Left ventricle myocardium inferior (tissue), 1 donor: ENCODE data around the gene PNLIP. TPM values are rescaled to one million over a fixed set of nuclear protein-coding genes. Genes with fewer than 3 reads are reported as not detected.

Experiments used
- DNase-seq: peaks from one replicate; pipeline ENCODE4 v3.0.0-alpha.2; 2020
- H3K27ac ChIP-seq: fragments of 200-600 bp; replicated peaks from 2 replicates; pipeline ENCODE4 v1.8.0; 2021
- H3K27me3 ChIP-seq: fragments of 200-600 bp; 2 replicates; pipeline ENCODE4 v1.8.0; 2021; ENCODE audit warnings: low read depth
- H3K36me3 ChIP-seq: fragments of 200-600 bp; 2 replicates; pipeline ENCODE4 v1.8.0; 2021
- H3K4me1 ChIP-seq: fragments of 200-600 bp; 2 replicates; pipeline ENCODE4 v1.8.0; 2021
- H3K4me3 ChIP-seq: fragments of 200-600 bp; 2 replicates; pipeline ENCODE4 v1.8.0; 2021; ENCODE audit warnings: mild to moderate bottlenecking, moderate library complexity
- H3K9me3 ChIP-seq: fragments of 200-600 bp; replicated peaks from 2 replicates; pipeline ENCODE4 v1.8.0; 2021
- intact Hi-C: fragments of 100-400 bp; cut with micrococcal nuclease; formaldehyde crosslinking; loops from one replicate; pipeline ENCODE4 v1.11.0; 2022
- total RNA-seq: library from RNA; stranded (reverse); fragmentation: NEBNext Ultra II Directional; extraction: Animal tissue kit (Norgen Biotek cat#: 25700); gene quantifications from one replicate; pipeline ENCODE4 v1.2.1, GENCODE V29; 2021
- TF ChIP-seq, protein P1 (sequence below): fragments of 200-600 bp; IDR thresholded peaks from 2 replicates; pipeline ENCODE4 v1.8.0; 2021; ENCODE audit warnings: antibody characterized with exemption, mild to moderate bottlenecking, borderline replicate concordance
- donor health status: DM: no; HTN: yes; CAD: no; lungs with severe emphysema.

PNLIP gene
- total RNA-seq, 1 donor from 2014 or later: not detected

GRCh38 chr10:116567335-116567734 lies 21.6 kb downstream of the PNLIP start:
- Histone ChIP-seq H3K9me3 (no peaks in the 10 kb centered on the region), H3K36me3 (no peaks in the 10 kb centered on the region), H3K4me3 (no peak overlapping the region), H3K27ac (no peak overlapping the region), H3K27me3 (peaks cover 16% of the 10 kb centered on the region), H3K4me1 (no peaks in the 10 kb centered on the region)
- DNase-seq: no peak
- intact Hi-C loops: no loop called here
- TF ChIP-seq, protein P1, sequence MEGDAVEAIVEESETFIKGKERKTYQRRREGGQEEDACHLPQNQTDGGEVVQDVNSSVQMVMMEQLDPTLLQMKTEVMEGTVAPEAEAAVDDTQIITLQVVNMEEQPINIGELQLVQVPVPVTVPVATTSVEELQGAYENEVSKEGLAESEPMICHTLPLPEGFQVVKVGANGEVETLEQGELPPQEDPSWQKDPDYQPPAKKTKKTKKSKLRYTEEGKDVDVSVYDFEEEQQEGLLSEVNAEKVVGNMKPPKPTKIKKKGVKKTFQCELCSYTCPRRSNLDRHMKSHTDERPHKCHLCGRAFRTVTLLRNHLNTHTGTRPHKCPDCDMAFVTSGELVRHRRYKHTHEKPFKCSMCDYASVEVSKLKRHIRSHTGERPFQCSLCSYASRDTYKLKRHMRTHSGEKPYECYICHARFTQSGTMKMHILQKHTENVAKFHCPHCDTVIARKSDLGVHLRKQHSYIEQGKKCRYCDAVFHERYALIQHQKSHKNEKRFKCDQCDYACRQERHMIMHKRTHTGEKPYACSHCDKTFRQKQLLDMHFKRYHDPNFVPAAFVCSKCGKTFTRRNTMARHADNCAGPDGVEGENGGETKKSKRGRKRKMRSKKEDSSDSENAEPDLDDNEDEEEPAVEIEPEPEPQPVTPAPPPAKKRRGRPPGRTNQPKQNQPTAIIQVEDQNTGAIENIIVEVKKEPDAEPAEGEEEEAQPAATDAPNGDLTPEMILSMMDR: no peak

DNA sequence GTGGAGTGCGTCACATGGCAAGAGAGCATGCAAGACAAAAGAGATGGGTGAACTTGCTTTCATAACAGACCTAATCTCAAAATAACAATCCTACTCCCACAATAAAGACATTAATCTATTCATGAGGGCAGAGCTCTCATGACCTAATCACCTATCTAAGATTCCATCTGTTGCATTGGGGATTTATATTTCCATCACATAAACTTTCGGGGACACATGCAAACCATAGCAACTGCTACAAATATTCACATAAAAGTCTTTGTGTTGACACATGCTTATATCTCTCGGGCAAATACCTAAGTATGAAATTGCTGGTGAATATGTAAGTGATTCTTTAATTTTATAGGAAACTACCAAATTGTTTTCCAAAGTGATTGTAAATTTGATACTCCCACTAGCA lies 29.1 kb downstream of the PNLIP start:
- H3K36me3 ChIP-seq: no peaks in the 10 kb centered on the region
- no peaks in the 10 kb centered on the region for H3K9me3 ChIP-seq
- no peak overlapping the region for H3K27ac ChIP-seq
- H3K4me3 ChIP-seq: no peak overlapping the region
- TF ChIP-seq, protein P1: no peak
- DNase-seq: no peak
- intact Hi-C loops: no loop called here
- H3K27me3 ChIP-seq: no peaks in the 10 kb centered on the region
- H3K4me1 ChIP-seq: no peaks in the 10 kb centered on the region

- Histone ChIP-seq H3K4me3 (no peak overlapping the region), H3K27ac (no peak overlapping the region), H3K36me3 (no peaks in the 10 kb centered on the region), H3K27me3 (peaks cover under 1% of the 10 kb centered on the region), H3K9me3 (peaks cover 7% of the 10 kb centered on the region), H3K4me1 (no peaks in the 10 kb centered on the region)
- no peak for DNase-seq
- TF ChIP-seq, protein P1: no peak
- intact Hi-C loops: no loop called here
Measured at GRCh38 chr10:116587878-116588591, 42.3 kb downstream of the PNLIP start.

- intact Hi-C loops: no loop called here
- Histone ChIP-seq H3K27ac (no peak overlapping the region), H3K27me3 (no peaks in the 10 kb centered on the region), H3K4me3 (no peak overlapping the region), H3K36me3 (no peaks in the 10 kb centered on the region), H3K9me3 (peaks cover 7% of the 10 kb centered on the region), H3K4me1 (no peaks in the 10 kb centered on the region)
- TF ChIP-seq, protein P1: no peak
- no peak for DNase-seq
Measured at GRCh38 chr10:116588995-116589394, 43.3 kb downstream of the PNLIP start.

DNA sequence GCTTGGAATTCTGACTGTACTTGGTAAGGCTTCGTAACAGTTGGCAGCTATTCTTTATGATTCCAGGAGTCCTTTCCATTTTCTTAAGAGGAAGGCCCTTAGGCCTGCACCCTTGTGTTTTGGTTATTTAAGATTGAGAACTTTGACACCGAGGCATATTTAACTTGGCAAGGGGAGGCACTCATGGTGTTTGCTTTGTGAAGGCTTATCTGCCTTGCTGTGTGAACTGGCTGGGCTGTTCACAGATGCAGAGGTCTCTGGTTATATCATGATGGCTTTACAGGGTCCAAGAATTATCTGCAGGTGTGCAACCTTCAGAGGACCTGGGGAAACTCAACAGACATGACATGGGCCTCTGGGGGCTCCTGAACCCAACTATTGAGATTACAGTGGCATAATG lies 44.2 kb downstream of the PNLIP start:
- H3K27ac ChIP-seq: no peak overlapping the region
- peaks cover 7% of the 10 kb centered on the region for H3K9me3 ChIP-seq
- no peak overlapping the region for H3K4me3 ChIP-seq
- no peak for DNase-seq
- H3K36me3 ChIP-seq: no peaks in the 10 kb centered on the region
- TF ChIP-seq, protein P1: no peak
- intact Hi-C loops: no loop called here
- no peaks in the 10 kb centered on the region for H3K4me1 ChIP-seq
- no peaks in the 10 kb centered on the region for H3K27me3 ChIP-seq
